OCI-LY1 (cell line): Measurements from ENCODE around the gene ABLIM3.

Experiments
- H2AFZ ChIP-seq: fragments of 200-600 bp; sonication (generic), shearing (Covaris generic); 2 replicates; pipeline ENCODE4 v1.6.0; 2014; ENCODE audit warnings: antibody characterized with exemption, mild to moderate bottlenecking, low read length
- H3F3A ChIP-seq: fragments of 200-600 bp; sonication (generic), shearing (Covaris generic); 2 replicates; pipeline ENCODE4 v1.6.0; 2014; ENCODE audit warnings: mild to moderate bottlenecking, antibody characterized with exemption, low read length, moderate library complexity; ENCODE audit not compliant: insufficient read depth
- H3K27ac ChIP-seq: fragments of 200-600 bp; sonication (generic); 2 replicates; pipeline ENCODE4 v1.5.1; 2014; ENCODE audit warnings: low read length, mixed run types, mild to moderate bottlenecking, low read depth; ENCODE audit not compliant: poor library complexity, severe bottlenecking
- H3K27me3 ChIP-seq: fragments of 200-600 bp; sonication (generic); 2 replicates; pipeline ENCODE4 v1.6.0; 2014; ENCODE audit warnings: antibody characterized with exemption, mild to moderate bottlenecking, low read length, moderate library complexity; ENCODE audit not compliant: insufficient read depth
- H3K36me3 ChIP-seq: fragments of 200-600 bp; sonication (generic); 2 replicates; pipeline ENCODE4 v1.6.1; 2014; ENCODE audit warnings: mild to moderate bottlenecking, antibody characterized with exemption, low read length, moderate library complexity, mixed read lengths; ENCODE audit not compliant: insufficient read depth
- H3K4me1 ChIP-seq: fragments of 200-600 bp; sonication (generic); 2 replicates; pipeline ENCODE4 v1.5.1; 2014; ENCODE audit warnings: mild to moderate bottlenecking, low read length, moderate library complexity; ENCODE audit not compliant: insufficient read depth, severe bottlenecking
- H3K4me2 ChIP-seq: fragments of 200-600 bp; sonication (generic), shearing (Covaris generic); 2 replicates; pipeline ENCODE4 v1.6.1; 2014; ENCODE audit warnings: low read length
- H3K4me3 ChIP-seq: fragments of 200-600 bp; sonication (generic); 2 replicates; pipeline ENCODE4 v1.5.1; 2014; ENCODE audit warnings: low read length, low read depth, mild to moderate bottlenecking, mixed read lengths; ENCODE audit not compliant: poor library complexity, severe bottlenecking
- H3K79me2 ChIP-seq: fragments of 200-600 bp; shearing (Covaris generic); 2 replicates; pipeline ENCODE4 v1.6.1; 2016; ENCODE audit warnings: mixed run types, low read length, mixed read lengths; ENCODE audit not compliant: insufficient read depth
- H3K9ac ChIP-seq: fragments of 200-600 bp; sonication (generic), shearing (Covaris generic); 2 replicates; pipeline ENCODE4 v1.6.1; 2014; ENCODE audit warnings: mild to moderate bottlenecking, low read length, mixed read lengths
- H3K9me2 ChIP-seq: fragments of 200-600 bp; sonication (generic), shearing (Covaris generic); 2 replicates; pipeline ENCODE4 v1.6.1; 2014; ENCODE audit warnings: low read depth, mild to moderate bottlenecking, low read length, mixed read lengths
- H3K9me3 ChIP-seq: fragments of 200-600 bp; shearing (Covaris generic); 2 replicates; pipeline ENCODE4 v1.6.1; 2014; ENCODE audit warnings: low read length, mixed read lengths
- H4K20me1 ChIP-seq: fragments of 200-600 bp; sonication (generic), shearing (Covaris generic); 2 replicates; pipeline ENCODE4 v1.6.0; 2016; ENCODE audit warnings: mild to moderate bottlenecking, low read length; ENCODE audit not compliant: insufficient read depth
- EZH2 ChIP-seq: fragments of 200-600 bp; sonication (generic), shearing (Covaris generic); IDR thresholded peaks from 2 replicates; pipeline ENCODE4 v1.8.0; 2017; ENCODE audit warnings: borderline replicate concordance, mixed run types, mild to moderate bottlenecking, antibody characterized with exemption, low read length, moderate library complexity, mixed read lengths
- TF ChIP-seq, protein P1 (sequence below): fragments of 200-600 bp; sonication (generic), shearing (Covaris generic); IDR thresholded peaks from 2 replicates; pipeline ENCODE4 v1.5.1; 2017; ENCODE audit warnings: mild to moderate bottlenecking, antibody characterized with exemption, low read length, moderate library complexity, mixed read lengths

ABLIM3 gene

DNA sequence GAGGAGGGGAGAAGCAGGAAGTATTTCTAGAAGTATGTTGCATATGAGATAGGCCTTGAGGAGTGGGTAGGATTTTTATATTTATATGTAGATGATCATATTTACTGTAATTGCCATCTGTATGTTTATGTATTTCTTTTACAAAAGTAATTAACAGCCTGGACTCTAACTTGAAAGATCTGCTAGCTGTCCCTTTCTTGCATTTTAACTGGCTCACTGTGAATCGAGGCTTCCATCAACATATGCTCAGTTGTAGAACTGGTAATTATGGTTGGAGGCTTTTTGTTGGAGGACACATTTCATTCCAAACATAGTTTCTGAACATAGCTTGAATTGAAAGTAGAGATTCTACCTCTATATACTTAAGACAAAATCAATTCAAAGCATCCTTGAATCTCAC lies 23.4 kb downstream of the ABLIM3 start:
- no peak overlapping the region for H3K4me3 ChIP-seq
- H3K27me3 ChIP-seq = peaks cover 4% of the 10 kb centered on the region; the same call in 1 of the 2 replicates
- TF ChIP-seq, protein P1, sequence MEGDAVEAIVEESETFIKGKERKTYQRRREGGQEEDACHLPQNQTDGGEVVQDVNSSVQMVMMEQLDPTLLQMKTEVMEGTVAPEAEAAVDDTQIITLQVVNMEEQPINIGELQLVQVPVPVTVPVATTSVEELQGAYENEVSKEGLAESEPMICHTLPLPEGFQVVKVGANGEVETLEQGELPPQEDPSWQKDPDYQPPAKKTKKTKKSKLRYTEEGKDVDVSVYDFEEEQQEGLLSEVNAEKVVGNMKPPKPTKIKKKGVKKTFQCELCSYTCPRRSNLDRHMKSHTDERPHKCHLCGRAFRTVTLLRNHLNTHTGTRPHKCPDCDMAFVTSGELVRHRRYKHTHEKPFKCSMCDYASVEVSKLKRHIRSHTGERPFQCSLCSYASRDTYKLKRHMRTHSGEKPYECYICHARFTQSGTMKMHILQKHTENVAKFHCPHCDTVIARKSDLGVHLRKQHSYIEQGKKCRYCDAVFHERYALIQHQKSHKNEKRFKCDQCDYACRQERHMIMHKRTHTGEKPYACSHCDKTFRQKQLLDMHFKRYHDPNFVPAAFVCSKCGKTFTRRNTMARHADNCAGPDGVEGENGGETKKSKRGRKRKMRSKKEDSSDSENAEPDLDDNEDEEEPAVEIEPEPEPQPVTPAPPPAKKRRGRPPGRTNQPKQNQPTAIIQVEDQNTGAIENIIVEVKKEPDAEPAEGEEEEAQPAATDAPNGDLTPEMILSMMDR = no peak
- no peaks in the 10 kb centered on the region for H3K9me3 ChIP-seq
- H3K9ac ChIP-seq = no peak overlapping the region
- H3K79me2 ChIP-seq = no peaks in the 10 kb centered on the region
- H3K4me2 ChIP-seq = no peak overlapping the region
- no peak overlapping the region for H3K27ac ChIP-seq
- H3F3A ChIP-seq = no peaks in the 10 kb centered on the region
- no peaks in the 10 kb centered on the region for H4K20me1 ChIP-seq
- H3K9me2 ChIP-seq = no peaks in the 10 kb centered on the region
- H2AFZ ChIP-seq = no peak overlapping the region
- no peaks in the 10 kb centered on the region for H3K4me1 ChIP-seq
- H3K36me3 ChIP-seq = no peaks in the 10 kb centered on the region

DNA sequence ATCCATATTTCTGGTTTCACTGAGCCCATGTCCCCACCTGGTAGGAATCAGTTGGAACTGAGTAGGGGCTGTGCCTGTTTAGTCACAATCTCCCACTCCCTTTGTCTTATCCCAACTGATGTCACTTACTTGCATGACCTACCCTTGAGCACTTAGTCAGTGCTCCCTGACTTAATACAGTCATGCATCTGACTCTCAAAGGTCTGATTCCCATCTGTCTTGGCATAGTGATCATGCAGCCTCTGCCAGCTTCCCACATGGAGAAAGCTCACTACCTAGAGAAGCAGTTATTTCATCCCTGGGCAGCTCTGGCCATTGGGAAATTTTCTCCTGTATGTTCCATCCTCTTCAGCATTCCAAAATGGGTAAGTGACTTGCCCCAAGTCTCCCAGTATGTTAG lies 24.8 kb downstream of the ABLIM3 start:
- Histone ChIP-seq H3K27me3 (peaks cover 4% of the 10 kb centered on the region; the same call in 1 of the 2 replicates), H3K4me2 (no peak overlapping the region), H3K79me2 (no peaks in the 10 kb centered on the region), H3K27ac (no peak overlapping the region), H3K9me2 (no peaks in the 10 kb centered on the region), H2AFZ (no peak overlapping the region), H3K36me3 (no peaks in the 10 kb centered on the region), H3K9me3 (no peaks in the 10 kb centered on the region), H3K4me3 (no peak overlapping the region), H3F3A (no peaks in the 10 kb centered on the region), H3K4me1 (no peaks in the 10 kb centered on the region), H3K9ac (no peak overlapping the region), H4K20me1 (no peaks in the 10 kb centered on the region)
- TF ChIP-seq EZH2 = no peak

DNA sequence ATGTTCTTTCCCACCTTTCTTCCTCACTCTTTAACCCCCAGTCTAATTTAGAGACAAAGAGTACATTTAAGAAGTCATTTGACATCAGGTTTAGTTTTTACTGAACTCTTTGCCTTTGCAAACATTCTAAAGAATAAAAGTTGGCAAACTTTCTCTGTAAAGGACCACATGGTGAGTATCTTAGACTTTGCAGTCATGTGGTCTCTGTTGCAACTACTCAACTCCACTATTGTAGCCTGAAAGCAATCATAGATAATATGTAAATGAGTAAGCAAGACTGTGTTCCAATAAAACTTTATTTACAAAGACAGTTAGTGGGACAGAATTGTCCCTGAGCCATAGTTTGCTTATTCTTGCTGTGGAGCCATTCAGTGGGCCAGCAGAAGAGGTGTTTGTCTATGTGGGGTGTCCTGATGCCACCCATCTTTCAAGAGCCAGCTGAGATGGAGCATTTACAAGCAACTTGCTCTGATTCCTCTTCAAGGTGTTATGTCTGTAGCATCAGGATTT lies 25.4 kb downstream of the ABLIM3 start:
- peaks cover 4% of the 10 kb centered on the region; the same call in 1 of the 2 replicates for H3K27me3 ChIP-seq
- no peak overlapping the region for H3K4me2 ChIP-seq
- no peaks in the 10 kb centered on the region for H3K9me2 ChIP-seq
- TF ChIP-seq EZH2 = no peak
- TF ChIP-seq, protein P1 = no peak
- H3K36me3 ChIP-seq = no peaks in the 10 kb centered on the region
- no peaks in the 10 kb centered on the region for H4K20me1 ChIP-seq
- no peak overlapping the region for H3K9ac ChIP-seq
- H3K27ac ChIP-seq = no peak overlapping the region
- no peaks in the 10 kb centered on the region for H3K79me2 ChIP-seq
- no peaks in the 10 kb centered on the region for H3F3A ChIP-seq
- H2AFZ ChIP-seq = no peak overlapping the region
- H3K4me3 ChIP-seq = no peak overlapping the region
- H3K9me3 ChIP-seq = no peaks in the 10 kb centered on the region
- no peaks in the 10 kb centered on the region for H3K4me1 ChIP-seq

DNA sequence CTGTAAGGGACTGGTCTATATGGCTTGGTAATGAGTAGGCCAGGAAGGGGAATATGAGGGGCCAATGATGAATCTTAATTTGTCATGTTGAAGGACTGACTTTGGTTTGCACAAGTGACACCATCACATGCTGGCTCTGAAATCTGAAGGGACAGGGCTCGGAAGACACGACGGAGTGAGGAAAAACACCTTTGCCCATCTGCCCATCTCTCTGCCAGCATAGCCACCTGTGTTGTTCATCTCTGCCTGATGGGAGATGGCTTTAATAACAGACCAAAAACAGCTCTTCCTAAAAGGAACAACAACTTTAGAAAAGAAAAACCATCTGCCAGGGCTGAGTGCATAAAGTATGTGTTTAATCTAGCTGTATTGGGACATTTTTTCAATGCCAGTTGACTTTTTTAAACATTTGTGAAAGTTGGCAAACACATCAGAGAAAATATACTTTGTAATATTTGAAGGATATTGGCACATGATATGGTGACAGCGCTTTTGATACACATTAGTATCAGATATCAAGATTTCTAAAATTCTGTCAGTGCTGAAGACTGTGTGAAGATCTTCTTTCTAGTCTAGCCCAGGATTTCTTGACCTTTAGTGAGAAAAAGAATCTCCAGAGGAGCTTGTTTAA lies 27.1 kb downstream of the ABLIM3 start:
- no peaks in the 10 kb centered on the region for H4K20me1 ChIP-seq
- no peaks in the 10 kb centered on the region for H3K79me2 ChIP-seq
- H3K27me3 ChIP-seq = peaks cover 4% of the 10 kb centered on the region; the same call in 1 of the 2 replicates
- no peak overlapping the region for H3K4me2 ChIP-seq
- H3K9ac ChIP-seq = no peak overlapping the region
- no peak overlapping the region for H3K4me3 ChIP-seq
- H3K9me2 ChIP-seq = no peaks in the 10 kb centered on the region
- TF ChIP-seq EZH2 = no peak
- TF ChIP-seq, protein P1 = no peak
- H3K9me3 ChIP-seq = no peaks in the 10 kb centered on the region
- no peaks in the 10 kb centered on the region for H3F3A ChIP-seq
- no peaks in the 10 kb centered on the region for H3K36me3 ChIP-seq
- no peak overlapping the region for H3K27ac ChIP-seq
- H3K4me1 ChIP-seq = no peaks in the 10 kb centered on the region
- no peak overlapping the region for H2AFZ ChIP-seq
